B cell (primary cell): ENCODE measurements around the gene ETFA. TPM values are rescaled to one million over a fixed set of nuclear protein-coding genes. Genes with fewer than 3 reads are reported as not detected.

Experiments
- ATAC-seq: fragments of 200-7000 bp; cut with Tn5 transposase; one replicate; pipeline ENCODE4 v1.10.0; 2021; ENCODE audit warnings: low read depth, mild to moderate bottlenecking, moderate number of reproducible peaks, moderate library complexity
- CTCF ChIA-PET: fragments of 350-600 bp; sonication (Branson Sonifier 250); formaldehyde crosslinking; loops from one replicate; lab custom pipeline; 2021; ENCODE audit warnings: antibody characterized with exemption, inconsistent platforms; lab: Charles Lee
- POLR2A ChIA-PET: fragments of 350-600 bp; sonication (Branson Sonifier 250); formaldehyde crosslinking; loops from one replicate; lab custom pipeline; 2021; ENCODE audit warnings: antibody characterized with exemption; lab: Charles Lee
- DNase-seq: peaks from one replicate; pipeline ENCODE4 v3.0.0; 2013
- H2AFZ ChIP-seq: 2 replicates; pipeline ENCODE4 v1.6.1; 2012; ENCODE audit warnings: mild to moderate bottlenecking, low read depth, low read length; ENCODE audit not compliant: insufficient read depth, poor library complexity, severe bottlenecking
- H3K27ac ChIP-seq, 2 donors: 1 replicate in 1 of 2; 2 replicates in 1 of 2; pipeline ENCODE4 v1.5.1; 2012 to 2013; ENCODE audit warnings: low read length in 2 of 2, mild to moderate bottlenecking in 2 of 2, moderate library complexity in 1 of 2
- H3K27me3 ChIP-seq, 4 experiments: fragments of 200-600 bp in 1 of 4; sonication (generic) in 1 of 4; replicated peaks in 1 of 4; 1 replicate in 2 of 4; 2 replicates in 2 of 4; pipeline versions ENCODE4 v1.6.1 to v1.7.0; 2013 to 2016; ENCODE audit warnings: low read length in 3 of 4, mild to moderate bottlenecking in 2 of 4, mixed read lengths in 1 of 4, moderate library complexity in 1 of 4; ENCODE audit not compliant: insufficient read depth in 4 of 4, control insufficient read depth in 3 of 4; ENCODE audit errors: control extremely low read depth in 1 of 4
- H3K36me3 ChIP-seq, 2 experiments: replicated peaks in 1 of 2; 1 replicate in 1 of 2; 2 replicates in 1 of 2; pipeline versions ENCODE4 v1.6.1 to v1.7.1; 2013; ENCODE audit warnings: low read length in 1 of 2; ENCODE audit not compliant: insufficient read depth in 2 of 2, control insufficient read depth in 1 of 2; ENCODE audit errors: control extremely low read depth in 1 of 2, extremely low read depth in 1 of 2
- H3K4me1 ChIP-seq, 2 donors: fragments of 200-600 bp in 1 of 2; sonication (generic) in 1 of 2; 1 replicate in 1 of 2; 2 replicates in 1 of 2; pipeline versions ENCODE4 v1.5.1 to v1.6.1; 2013 to 2017; ENCODE audit warnings: low read length in 2 of 2; ENCODE audit not compliant: control insufficient read depth in 2 of 2, insufficient read depth in 2 of 2
- H3K4me2 ChIP-seq: replicated peaks from 2 replicates; pipeline ENCODE3; 2012; ENCODE audit warnings: mild to moderate bottlenecking, low read depth, low read length; ENCODE audit not compliant: poor library complexity, severe bottlenecking
- H3K4me3 ChIP-seq, 5 experiments: fragments of 200-600 bp in 1 of 5; sonication (generic) in 1 of 5; 1 replicate in 3 of 5; 2 replicates in 2 of 5; pipeline versions ENCODE4 v1.5.1 to v1.7.0; 2011 to 2016; ENCODE audit warnings: low read length in 4 of 5, mild to moderate bottlenecking in 4 of 5, low read depth in 2 of 5, control low read depth in 1 of 5, moderate library complexity in 1 of 5; ENCODE audit not compliant: insufficient read depth in 1 of 5; ENCODE audit errors: control extremely low read depth in 1 of 5, extremely low read depth in 1 of 5
- H3K79me2 ChIP-seq: fragments of 200-600 bp; sonication (generic); one replicate; pipeline ENCODE4 v1.6.0; 2016; ENCODE audit warnings: low read length; ENCODE audit not compliant: control insufficient read depth, insufficient read depth
- H3K9ac ChIP-seq: fragments of 200-600 bp; sonication (generic); 2 replicates; pipeline ENCODE4 v1.6.1; 2017; ENCODE audit warnings: mild to moderate bottlenecking, low read length, moderate library complexity
- H3K9me3 ChIP-seq, 3 donors: one replicate each; pipeline versions ENCODE4 v1.6.1 to v1.7.1; 2013; ENCODE audit warnings: low read length in 2 of 3; ENCODE audit not compliant: control insufficient read depth in 2 of 3, insufficient read depth in 1 of 3; ENCODE audit errors: control extremely low read depth in 1 of 3
- H4K20me1 ChIP-seq: 2 replicates; pipeline ENCODE4 v1.6.0; 2012; ENCODE audit warnings: mild to moderate bottlenecking, low read length; ENCODE audit not compliant: insufficient read depth, control insufficient read depth, poor library complexity, severe bottlenecking
- H3K27ac Mint-ChIP-seq: one replicate; pipeline ENCODE4 v1.8.0; 2021; ENCODE audit warnings: mixed read lengths
- H3K27me3 Mint-ChIP-seq: one replicate; pipeline ENCODE4 v1.8.0; 2021; ENCODE audit warnings: mixed read lengths
- H3K4me1 Mint-ChIP-seq: one replicate; pipeline ENCODE4 v1.8.0; 2021; ENCODE audit warnings: mixed read lengths
- H3K4me3 Mint-ChIP-seq: one replicate; pipeline ENCODE4 v1.8.0; 2021; ENCODE audit warnings: mixed read lengths
- H3K9me3 Mint-ChIP-seq: one replicate; pipeline ENCODE4 v1.8.0; 2022; ENCODE audit warnings: mixed read lengths; ENCODE audit not compliant: insufficient read depth
- EZH2 ChIP-seq: IDR thresholded peaks from 2 replicates; pipeline ENCODE4 v1.6.1; 2012; ENCODE audit warnings: borderline replicate concordance, low read depth, mild to moderate bottlenecking, moderate library complexity, low read length; ENCODE audit not compliant: insufficient read depth, poor library complexity, severe bottlenecking
- WGBS: methylation state at CpG from one replicate; pipeline ENCODE4 v1.1.5; 2013; ENCODE audit warnings: missing lambda C conversion rate; ENCODE audit not compliant: insufficient coverage; 5-methylcytosine and 5-hydroxymethylcytosine counted together
- intact Hi-C: fragments of 100-400 bp; cut with micrococcal nuclease; formaldehyde crosslinking; loops from one replicate; pipeline ENCODE4 v1.10.0; 2022
- polyA plus RNA-seq: library from polyadenylated mRNA; depleted of rRNA; stranded (reverse); fragments of >200 nt; gene quantifications from 2 replicates; pipeline ENCODE4 v1.2.3, GENCODE V29; 2012
- total RNA-seq, 2 donors: library from RNA; stranded (reverse); fragments of 120-200 nt in 1 of 2; gene quantifications; 1 replicate in 1 of 2; 2 replicates in 1 of 2; pipeline versions ENCODE4 v1.2.3 to v1.2.4, GENCODE V29; 2013 to 2022
- TF ChIP-seq, protein P1 (sequence below): fragments of 200-600 bp; IDR thresholded peaks from one replicate; pipeline ENCODE4 v1.8.0; 2022; ENCODE audit warnings: antibody characterized with exemption, mild to moderate bottlenecking

Gene ETFA
- total and polyA plus RNA-seq, 2 donors (not counting 1 experiment from before 2014, with no cell fraction given): 34.9 to 68.8 TPM

DNA sequence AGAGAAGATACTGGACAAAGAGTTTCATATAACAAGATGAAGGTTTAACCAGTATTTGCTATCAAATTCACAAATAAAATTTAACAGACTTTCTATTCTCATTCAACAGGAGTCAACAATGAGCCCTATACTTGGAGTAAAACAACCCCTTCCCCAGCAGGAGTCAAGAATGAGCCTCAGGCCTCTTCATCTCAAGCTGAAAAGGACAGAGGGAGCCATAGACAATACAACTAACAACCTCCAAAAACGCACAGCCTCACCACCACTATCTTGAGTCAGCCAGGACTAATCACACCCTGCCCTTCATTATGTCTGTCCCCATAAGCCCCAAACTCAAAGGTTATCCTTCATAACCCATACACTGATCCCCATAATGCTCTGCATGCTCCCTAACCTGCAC is 36.4 kb downstream of the ETFA start:
- peaks cover 1 to 4% (median 2%) of the 10 kb centered on the region in 3 donors for H3K9me3 ChIP-seq
- H3K4me1 ChIP-seq: no peaks in the 10 kb centered on the region
- H3K36me3 ChIP-seq: peaks cover 0 to 56% of the 10 kb centered on the region in 2 experiments
- H4K20me1 ChIP-seq: no peaks in the 10 kb centered on the region
- POLR2A ChIA-PET: no interaction called here
- ATAC-seq (no peak), DNase-seq (no peak)
- H3K4me2 ChIP-seq: no peak overlapping the region
- H3K9ac ChIP-seq: no peak overlapping the region
- H3K27me3 ChIP-seq: no peaks in the 10 kb centered on the region
- WGBS: 100% methylated on average over 1 of the region's 1 CpG
- Mint-ChIP-seq H3K27ac (no peak overlapping the region), H3K4me3 (no peak overlapping the region), H3K9me3 (peaks cover 5% of the 10 kb centered on the region), H3K27me3 (no peaks in the 10 kb centered on the region), H3K4me1 (no peaks in the 10 kb centered on the region)
- no peak overlapping the region for H2AFZ ChIP-seq
- intact Hi-C loops: no loop called here
- no peak overlapping the region for H3K27ac ChIP-seq
- TF ChIP-seq, protein P1, sequence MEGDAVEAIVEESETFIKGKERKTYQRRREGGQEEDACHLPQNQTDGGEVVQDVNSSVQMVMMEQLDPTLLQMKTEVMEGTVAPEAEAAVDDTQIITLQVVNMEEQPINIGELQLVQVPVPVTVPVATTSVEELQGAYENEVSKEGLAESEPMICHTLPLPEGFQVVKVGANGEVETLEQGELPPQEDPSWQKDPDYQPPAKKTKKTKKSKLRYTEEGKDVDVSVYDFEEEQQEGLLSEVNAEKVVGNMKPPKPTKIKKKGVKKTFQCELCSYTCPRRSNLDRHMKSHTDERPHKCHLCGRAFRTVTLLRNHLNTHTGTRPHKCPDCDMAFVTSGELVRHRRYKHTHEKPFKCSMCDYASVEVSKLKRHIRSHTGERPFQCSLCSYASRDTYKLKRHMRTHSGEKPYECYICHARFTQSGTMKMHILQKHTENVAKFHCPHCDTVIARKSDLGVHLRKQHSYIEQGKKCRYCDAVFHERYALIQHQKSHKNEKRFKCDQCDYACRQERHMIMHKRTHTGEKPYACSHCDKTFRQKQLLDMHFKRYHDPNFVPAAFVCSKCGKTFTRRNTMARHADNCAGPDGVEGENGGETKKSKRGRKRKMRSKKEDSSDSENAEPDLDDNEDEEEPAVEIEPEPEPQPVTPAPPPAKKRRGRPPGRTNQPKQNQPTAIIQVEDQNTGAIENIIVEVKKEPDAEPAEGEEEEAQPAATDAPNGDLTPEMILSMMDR: no peak
- no peak for TF ChIP-seq EZH2
- CTCF ChIA-PET: no interaction called here
- no peak overlapping the region for H3K4me3 ChIP-seq
- no peaks in the 10 kb centered on the region for H3K79me2 ChIP-seq

DNA sequence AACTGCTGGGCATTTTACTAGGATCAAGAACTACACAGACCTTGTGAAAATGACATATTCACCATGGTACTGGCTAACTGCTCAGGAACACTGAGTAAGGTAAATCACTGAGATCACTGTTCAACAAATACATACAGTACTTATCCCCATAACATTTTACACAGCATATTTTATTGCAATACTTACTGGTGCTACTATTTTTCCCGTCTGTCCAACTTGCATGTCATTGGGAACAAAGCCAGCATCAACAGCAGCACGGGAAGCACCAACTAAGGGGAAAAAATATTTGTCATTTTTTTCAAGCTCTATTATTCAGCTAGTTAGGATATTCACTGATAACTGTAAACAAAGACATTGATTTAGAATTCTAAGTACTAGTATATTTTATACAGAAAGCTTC is 37.0 kb downstream of the ETFA start:
- DNase-seq (no peak), ATAC-seq (no peak)
- Mint-ChIP-seq H3K4me3 (no peak overlapping the region), H3K9me3 (peaks cover 9% of the 10 kb centered on the region), H3K27ac (no peak overlapping the region), H3K27me3 (no peaks in the 10 kb centered on the region), H3K4me1 (no peaks in the 10 kb centered on the region)
- H3K4me1 ChIP-seq: no peaks in the 10 kb centered on the region
- no peak for TF ChIP-seq EZH2
- H3K9ac ChIP-seq: no peak overlapping the region
- H3K36me3 ChIP-seq: peaks cover 0 to 51% of the 10 kb centered on the region in 2 experiments
- no peaks in the 10 kb centered on the region for H4K20me1 ChIP-seq
- no peaks in the 10 kb centered on the region for H3K79me2 ChIP-seq
- POLR2A ChIA-PET: no interaction called here
- no peak overlapping the region for H2AFZ ChIP-seq
- CTCF ChIA-PET: no interaction called here
- no peaks in the 10 kb centered on the region for H3K27me3 ChIP-seq
- no CpG with 5 or more reads among the region's 2 CpGs for WGBS
- H3K27ac ChIP-seq: no peak overlapping the region
- intact Hi-C loops: no loop called here
- no peak overlapping the region for H3K4me3 ChIP-seq
- H3K9me3 ChIP-seq: peaks cover 2 to 4% (median 3%) of the 10 kb centered on the region in 3 donors
- no peak overlapping the region for H3K4me2 ChIP-seq
